Coronary artery (tissue), 2 donors: ENCODE data around the gene BAG2.

Experiments used
- DNase-seq: peaks from one replicate; pipeline ENCODE4 v3.0.0-alpha.2; 2017; ENCODE audit warnings: low spot score
- H3K27ac ChIP-seq, 2 donors: fragments of 200-600 bp; sonication (generic); one replicate each; pipeline ENCODE4 v1.5.1; 2016 to 2019
- H3K4me3 ChIP-seq: fragments of 200-600 bp; sonication (generic); 2 replicates; pipeline ENCODE4 v1.5.1; 2016; ENCODE audit warnings: mild to moderate bottlenecking, moderate library complexity
- TF ChIP-seq, protein P1 (sequence below): fragments of 200-600 bp; sonication (generic); IDR thresholded peaks from one replicate; pipeline ENCODE4 v1.5.1; 2019; ENCODE audit warnings: antibody characterized with exemption

The BAG2 gene

DNA sequence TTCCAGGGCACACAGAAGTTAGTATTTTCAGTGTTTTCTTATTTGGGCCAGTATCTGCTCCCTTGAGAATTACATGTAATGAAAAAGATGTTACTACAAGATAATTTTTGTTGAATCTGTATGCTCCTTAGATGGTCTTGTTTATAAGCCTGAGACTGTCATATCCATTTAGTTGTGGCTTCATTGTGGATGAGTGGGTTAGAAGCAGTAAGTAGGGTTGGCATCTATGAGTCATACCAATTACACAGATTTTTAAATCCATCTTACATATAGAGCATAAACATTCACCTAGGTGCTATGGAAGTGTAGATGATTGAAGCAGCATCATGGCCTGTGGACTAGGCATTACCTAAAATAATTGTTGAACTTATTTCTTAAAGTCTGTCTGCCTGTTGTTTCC lies 13.5 kb upstream of the BAG2 start:
- TF ChIP-seq, protein P1, sequence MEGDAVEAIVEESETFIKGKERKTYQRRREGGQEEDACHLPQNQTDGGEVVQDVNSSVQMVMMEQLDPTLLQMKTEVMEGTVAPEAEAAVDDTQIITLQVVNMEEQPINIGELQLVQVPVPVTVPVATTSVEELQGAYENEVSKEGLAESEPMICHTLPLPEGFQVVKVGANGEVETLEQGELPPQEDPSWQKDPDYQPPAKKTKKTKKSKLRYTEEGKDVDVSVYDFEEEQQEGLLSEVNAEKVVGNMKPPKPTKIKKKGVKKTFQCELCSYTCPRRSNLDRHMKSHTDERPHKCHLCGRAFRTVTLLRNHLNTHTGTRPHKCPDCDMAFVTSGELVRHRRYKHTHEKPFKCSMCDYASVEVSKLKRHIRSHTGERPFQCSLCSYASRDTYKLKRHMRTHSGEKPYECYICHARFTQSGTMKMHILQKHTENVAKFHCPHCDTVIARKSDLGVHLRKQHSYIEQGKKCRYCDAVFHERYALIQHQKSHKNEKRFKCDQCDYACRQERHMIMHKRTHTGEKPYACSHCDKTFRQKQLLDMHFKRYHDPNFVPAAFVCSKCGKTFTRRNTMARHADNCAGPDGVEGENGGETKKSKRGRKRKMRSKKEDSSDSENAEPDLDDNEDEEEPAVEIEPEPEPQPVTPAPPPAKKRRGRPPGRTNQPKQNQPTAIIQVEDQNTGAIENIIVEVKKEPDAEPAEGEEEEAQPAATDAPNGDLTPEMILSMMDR = no peak
- DNase-seq = no peak
- H3K27ac ChIP-seq = no peak overlapping the region
- no peak overlapping the region for H3K4me3 ChIP-seq

DNA sequence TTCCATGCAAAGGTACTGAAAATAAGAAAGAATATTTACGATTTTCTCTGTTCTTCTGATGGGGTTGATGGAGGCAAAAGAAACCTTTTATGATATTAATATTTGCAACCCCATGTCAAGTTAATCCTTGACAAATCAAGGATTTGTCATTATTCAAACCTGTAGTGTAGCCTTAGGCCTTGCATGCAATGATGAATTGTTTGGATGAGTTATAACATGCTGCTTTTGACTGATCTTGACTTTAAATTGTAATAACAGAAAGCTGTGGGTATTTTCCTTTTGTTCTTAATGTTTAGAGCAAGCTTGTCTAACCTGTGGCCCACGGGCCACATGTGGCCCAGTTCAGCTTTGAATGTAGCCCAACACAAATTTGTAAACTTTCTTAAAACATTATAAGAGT lies 13.0 kb upstream of the BAG2 start:
- no peak for DNase-seq
- Histone ChIP-seq H3K27ac (no peak overlapping the region), H3K4me3 (no peak overlapping the region)
- TF ChIP-seq, protein P1 = no peak

DNA sequence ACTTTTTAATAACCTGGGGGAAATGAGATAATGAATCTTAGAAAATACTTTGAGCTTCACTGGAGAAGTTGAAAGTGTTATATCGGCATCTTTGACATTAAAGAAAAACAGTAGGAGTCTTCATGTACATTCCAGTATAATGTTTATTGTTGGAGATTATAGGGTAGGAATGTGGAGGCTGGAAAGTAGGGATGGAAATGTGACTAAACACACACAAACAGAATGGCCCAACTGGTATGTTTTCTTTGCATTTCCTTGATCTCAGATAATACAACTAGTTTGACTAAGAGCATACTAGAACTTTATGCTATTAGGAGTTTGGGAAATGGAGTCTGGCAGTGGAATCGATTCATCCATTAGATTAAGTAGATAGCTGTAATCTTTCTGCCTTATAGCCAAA lies 10.1 kb upstream of the BAG2 start:
- no peak for DNase-seq
- TF ChIP-seq, protein P1 = no peak
- Histone ChIP-seq H3K4me3 (no peak overlapping the region), H3K27ac (no peak overlapping the region)

DNA sequence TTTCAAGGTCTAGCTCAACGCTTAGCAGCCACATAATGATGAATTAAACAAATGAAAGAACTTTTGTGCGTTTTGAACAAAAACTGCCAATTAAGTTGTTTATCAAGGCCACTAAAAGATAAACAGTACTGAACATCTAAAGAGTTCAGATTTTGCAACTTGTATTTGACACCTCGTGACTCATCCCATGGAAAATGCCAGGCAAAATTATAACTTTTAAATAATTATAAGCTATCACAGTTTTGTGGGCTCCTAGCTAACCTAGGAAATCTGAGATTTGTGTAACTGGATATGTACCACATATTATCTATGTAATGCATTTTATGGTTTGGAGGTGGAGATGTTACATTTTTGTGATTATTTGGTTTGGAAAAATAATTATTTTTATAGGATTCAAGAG lies 9.6 kb upstream of the BAG2 start:
- no peak for DNase-seq
- H3K4me3 ChIP-seq = no peak overlapping the region
- TF ChIP-seq, protein P1 = no peak
- no peak overlapping the region for H3K27ac ChIP-seq

DNA sequence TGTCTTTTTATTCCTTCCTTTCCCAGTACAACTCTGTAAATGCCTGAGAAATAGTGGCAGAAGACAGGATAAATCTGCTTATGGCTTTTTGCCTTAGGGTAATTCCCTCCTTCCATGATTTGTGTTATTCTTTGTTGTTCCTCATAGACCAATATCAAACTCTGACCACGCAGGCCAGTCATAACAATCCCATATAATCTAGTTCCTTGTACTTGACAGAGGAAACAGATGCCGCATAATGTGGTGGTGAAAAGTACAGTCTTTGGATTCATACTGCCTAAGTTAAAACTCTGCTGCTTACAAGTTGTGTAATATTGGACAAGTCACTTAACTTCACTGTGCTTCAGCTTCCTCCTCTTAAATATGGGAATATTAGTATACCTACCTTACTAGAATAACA lies 8.2 kb upstream of the BAG2 start:
- no peak for DNase-seq
- Histone ChIP-seq H3K4me3 (no peak overlapping the region), H3K27ac (no peak overlapping the region)
- TF ChIP-seq, protein P1 = no peak

DNA sequence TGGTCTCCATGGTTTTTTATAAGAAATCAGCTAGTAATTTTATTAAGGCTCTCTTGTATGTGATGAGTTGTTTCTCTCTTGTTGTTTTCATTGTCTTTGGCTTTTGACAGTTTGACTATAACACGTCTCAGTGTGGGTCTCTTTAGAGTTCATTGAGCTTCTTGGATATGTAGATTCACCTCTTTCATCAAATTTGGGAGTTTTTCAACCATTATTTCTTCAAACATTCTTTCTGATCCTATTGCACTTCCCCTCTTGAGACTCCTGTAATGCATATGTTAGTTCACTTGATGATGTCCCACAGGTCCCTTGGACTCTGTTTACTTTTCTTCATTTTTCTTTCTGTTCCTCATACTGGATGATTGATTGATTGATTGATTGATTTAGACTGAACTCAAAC lies 7.0 kb upstream of the BAG2 start:
- TF ChIP-seq, protein P1 = no peak
- H3K4me3 ChIP-seq = no peak overlapping the region
- DNase-seq = no peak
- no peak overlapping the region for H3K27ac ChIP-seq

DNA sequence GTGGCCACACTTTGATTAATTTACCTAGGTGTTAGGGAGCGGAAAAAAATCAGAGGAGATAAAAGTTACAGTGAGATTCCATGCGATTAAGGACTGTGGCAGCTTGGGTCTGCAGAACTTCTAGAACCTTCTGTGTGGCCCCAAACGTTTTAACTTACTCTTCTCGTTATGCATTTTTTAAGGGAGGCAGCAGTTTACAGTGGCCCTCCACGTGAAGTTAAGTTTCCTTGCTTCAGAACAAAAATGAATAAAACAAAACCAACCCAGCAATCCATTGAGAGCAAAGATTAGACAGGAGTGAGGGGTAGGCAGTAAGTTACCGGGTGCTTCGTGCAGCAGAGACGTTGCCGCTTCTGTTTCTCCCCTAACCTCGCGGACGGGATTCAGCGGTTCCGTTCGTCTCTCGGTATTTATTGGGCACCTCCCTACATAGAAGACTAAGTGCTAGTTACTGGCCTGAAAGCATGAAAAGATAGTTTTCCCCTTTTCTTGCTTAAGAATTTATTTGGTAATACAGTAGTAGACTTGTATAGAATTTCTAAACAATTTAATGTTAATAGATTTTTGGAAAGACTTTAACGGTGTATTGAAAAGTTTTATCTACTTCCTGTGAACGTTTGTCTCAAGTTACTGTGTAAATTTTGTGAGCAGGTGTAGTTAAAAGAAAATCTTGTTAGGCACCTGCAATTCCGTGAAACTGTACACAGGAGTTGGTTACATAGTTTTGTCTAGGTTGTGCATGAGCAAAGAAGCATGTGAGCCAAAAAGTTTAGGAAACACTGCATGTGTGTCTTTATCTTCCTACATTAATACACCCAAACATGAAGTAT lies 1.1 kb downstream of the BAG2 start:
- H3K27ac ChIP-seq = peak overlapping the region; percentile 92 to 96
- peak overlapping the region; percentile 76 for H3K4me3 ChIP-seq
- no peak for DNase-seq
- TF ChIP-seq, protein P1 = no peak
